ENCODE measurements around the gene CDON.
"Not testable (repeated sequence)": the region's sequence is repeated elsewhere in the genome, so short reads cannot be mapped to it uniquely, and the experiment has no call there.

The CDON gene

DNA sequence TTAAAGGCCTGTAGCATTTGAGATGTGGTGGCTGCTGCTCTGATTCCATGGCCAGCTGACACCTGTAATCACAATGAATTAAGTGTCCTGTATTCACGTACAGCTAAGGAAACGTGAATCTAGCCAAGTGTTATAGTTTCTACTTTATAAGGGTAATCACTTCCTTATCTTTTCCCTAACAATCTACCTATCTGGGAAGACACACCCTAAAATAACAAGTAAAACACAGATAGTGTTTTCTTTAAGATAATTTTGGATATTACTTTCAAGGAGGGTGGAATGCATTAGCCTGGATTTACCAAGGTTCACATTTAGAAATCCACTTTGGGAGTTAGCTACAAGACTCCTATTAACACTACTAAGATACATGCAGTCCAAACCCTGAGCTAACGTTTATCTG is 11.5 kb downstream of the CDON start:
- DNase-seq (ENCODE audit: extremely low read depth in 1 of 2, low read depth in 1 of 2) = no peak

GRCh38 chr11:126049159-126049558 is 13.5 kb downstream of the CDON start:
- DNase-seq (ENCODE audit: extremely low read depth in 1 of 2, low read depth in 1 of 2) = no peak

DNA sequence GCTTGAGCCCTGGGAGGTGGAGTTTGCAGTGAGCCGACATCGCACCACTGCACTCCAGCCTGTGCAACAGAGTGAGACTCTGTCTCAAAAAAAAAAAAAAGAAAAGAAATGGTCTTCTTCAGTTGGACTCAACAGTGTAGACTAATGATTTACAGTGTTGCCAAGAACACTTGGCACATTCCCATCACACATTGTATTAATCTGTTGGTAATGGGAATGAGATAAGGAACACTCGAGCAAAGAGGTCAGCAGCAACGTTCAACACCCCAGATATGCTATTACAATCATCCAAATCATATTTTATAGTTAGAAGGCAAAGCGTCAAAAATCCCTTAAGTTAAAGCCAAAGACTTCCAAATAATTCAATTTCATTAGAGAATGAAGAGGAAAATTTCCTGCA is 14.5 kb downstream of the CDON start:
- no peak for DNase-seq (ENCODE audit: extremely low read depth in 1 of 2, low read depth in 1 of 2)

- DNase-seq (ENCODE audit: extremely low read depth in 1 of 2, low read depth in 1 of 2) = no peak
These were observed 16.0 kb downstream of the CDON start for GRCh38 chr11:126046570-126047195.

- DNase-seq (ENCODE audit: extremely low read depth in 1 of 2, low read depth in 1 of 2) = no peak
These were observed 23.0 kb downstream of the CDON start for GRCh38 chr11:126039485-126040271.

- DNase-seq (ENCODE audit: extremely low read depth in 1 of 2, low read depth in 1 of 2) = no peak
These were observed 26.9 kb downstream of the CDON start for GRCh38 chr11:126035718-126036117.

GRCh38 chr11:126034933-126035425 is 27.7 kb downstream of the CDON start:
- DNase-seq (ENCODE audit: extremely low read depth in 1 of 2, low read depth in 1 of 2) = no peak

- no peak for DNase-seq (ENCODE audit: extremely low read depth in 1 of 2, low read depth in 1 of 2)
These were observed 28.4 kb downstream of the CDON start for GRCh38 chr11:126034039-126034932.

DNA sequence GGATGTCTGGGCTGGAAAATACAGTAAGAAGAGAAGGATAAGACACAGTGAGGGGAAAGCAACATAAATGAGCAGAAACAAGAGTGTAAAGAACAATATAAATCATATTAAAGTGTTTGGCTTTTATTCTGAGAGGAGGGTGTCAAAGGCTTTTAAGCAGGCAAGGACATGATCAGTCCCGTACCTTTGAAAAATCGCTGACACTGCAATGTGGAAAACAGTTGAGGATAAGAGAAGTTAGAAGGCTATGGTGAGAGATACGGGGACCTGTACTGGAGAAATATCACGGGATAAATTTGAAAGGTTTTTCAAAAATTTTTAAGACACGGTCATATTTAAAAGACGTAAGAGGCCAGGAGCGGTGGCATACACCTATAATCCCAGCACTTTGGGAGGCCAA is 30.3 kb downstream of the CDON start:
- DNase-seq (ENCODE audit: extremely low read depth in 1 of 2, low read depth in 1 of 2) = no peak

DNA sequence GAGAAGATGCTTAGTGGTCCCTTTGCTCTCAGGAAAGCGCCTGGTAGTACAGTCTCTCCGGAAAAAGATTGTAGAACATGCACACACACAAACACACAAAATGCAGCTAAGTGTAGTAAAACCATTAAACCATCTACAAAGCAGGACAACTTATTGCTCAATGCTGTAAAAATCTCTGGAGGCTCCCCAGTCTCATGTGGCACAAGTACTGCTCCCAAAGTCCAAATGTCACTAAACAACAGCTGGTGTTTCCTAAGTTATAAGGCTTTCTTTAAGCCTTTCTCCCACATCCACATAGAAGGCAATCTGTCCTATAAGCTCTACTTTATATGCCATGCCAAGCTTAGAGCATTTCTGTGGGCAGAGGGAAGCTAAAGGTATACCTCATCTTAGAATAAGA is 32.9 kb downstream of the CDON start:
- no peak for DNase-seq (ENCODE audit: extremely low read depth in 1 of 2, low read depth in 1 of 2)

GRCh38 chr11:126029237-126029636 is 33.4 kb downstream of the CDON start:
- DNase-seq (ENCODE audit: extremely low read depth in 1 of 2, low read depth in 1 of 2) = no peak

GRCh38 chr11:126028534-126028933 is 34.1 kb downstream of the CDON start:
- DNase-seq (ENCODE audit: extremely low read depth in 1 of 2, low read depth in 1 of 2) = not testable (repeated sequence)

DNA sequence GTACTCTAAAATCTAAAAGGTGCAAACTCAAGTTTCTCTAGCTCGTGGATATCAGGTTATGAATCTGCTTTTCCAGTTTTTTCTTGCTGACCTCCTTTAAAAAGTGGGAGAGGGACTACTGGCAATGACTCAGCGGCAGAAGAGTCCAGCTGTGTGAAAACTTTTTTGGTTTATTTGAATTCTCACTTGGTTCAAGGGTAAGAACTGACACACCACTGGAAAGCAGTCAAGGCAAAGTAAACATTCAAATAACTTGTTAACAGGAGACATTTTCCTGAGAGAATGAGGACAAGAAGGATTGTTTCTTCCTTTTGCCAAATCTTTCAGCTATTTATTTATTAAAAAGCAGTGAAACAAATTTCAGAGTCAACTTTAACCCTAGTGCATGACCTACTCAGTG is 36.1 kb downstream of the CDON start:
- DNase-seq (ENCODE audit: extremely low read depth in 1 of 2, low read depth in 1 of 2) = no peak

- DNase-seq (ENCODE audit: extremely low read depth in 1 of 2, low read depth in 1 of 2) = no peak
These were observed 36.8 kb downstream of the CDON start for GRCh38 chr11:126025822-126026221.

DNA sequence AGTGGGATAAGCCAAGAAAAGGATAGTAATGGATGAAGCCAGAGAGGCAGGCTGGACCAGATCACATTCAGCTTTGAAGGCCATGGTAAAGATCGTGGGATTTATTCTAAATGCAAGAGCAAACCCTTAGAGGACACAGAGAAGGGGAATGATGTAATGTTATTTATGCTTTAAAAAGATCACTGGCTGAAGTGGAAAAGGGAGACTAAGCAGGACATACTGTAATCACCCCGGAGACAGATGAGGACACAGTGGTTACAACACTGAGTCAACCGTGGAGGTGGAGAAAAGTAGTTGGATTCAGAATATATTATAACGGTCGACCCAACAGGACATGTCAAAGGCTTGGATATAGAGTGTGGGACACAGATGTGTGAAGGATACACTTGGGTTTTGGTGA is 38.5 kb downstream of the CDON start:
- no peak for DNase-seq (ENCODE audit: extremely low read depth in 1 of 2, low read depth in 1 of 2)

DNA sequence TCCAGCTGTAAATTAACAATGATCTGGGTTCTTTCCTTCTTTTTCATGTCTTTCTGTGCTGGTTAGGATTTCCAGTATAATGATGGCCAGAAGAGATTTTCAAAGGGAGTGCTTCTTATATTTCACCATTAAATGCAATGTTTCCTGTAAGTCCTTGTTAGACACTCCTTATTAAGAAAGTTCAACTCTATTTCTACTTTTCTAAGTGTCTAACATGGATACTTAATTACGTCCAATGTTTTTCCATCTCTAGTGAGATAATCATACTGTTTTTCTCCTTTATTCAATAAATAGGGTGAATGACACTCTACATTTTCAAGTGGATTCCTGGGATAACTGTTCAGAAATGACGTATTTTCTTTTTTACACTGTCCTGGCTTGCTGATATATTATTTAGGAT is 49.8 kb downstream of the CDON start:
- DNase-seq (ENCODE audit: extremely low read depth in 1 of 2, low read depth in 1 of 2) = no peak

DNA sequence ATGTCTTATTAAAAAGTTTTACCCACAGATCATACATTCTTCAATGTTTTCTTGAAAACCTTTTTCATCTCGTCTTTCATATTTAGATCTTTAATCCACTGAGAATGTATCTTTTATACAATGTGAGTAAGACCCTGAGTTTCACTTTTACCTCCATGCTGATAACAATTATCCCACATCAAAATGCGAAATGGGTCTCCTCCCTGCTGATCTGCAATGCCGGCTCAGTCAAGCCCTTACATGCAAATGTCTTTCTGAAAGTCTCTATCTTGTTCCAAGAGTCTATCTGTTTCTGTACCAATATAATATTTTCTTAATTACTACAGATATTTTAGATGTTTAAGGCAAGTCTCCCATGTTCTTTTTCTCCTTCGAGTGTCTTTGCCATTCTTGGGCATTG is 50.9 kb downstream of the CDON start:
- no peak for DNase-seq (ENCODE audit: extremely low read depth in 1 of 2, low read depth in 1 of 2)

- DNase-seq (ENCODE audit: extremely low read depth in 1 of 2, low read depth in 1 of 2) = no peak
These were observed 51.4 kb downstream of the CDON start for GRCh38 chr11:126011265-126011664.

GRCh38 chr11:126008956-126009355 is 53.7 kb downstream of the CDON start:
- DNase-seq (ENCODE audit: extremely low read depth in 1 of 2, low read depth in 1 of 2) = no peak

DNA sequence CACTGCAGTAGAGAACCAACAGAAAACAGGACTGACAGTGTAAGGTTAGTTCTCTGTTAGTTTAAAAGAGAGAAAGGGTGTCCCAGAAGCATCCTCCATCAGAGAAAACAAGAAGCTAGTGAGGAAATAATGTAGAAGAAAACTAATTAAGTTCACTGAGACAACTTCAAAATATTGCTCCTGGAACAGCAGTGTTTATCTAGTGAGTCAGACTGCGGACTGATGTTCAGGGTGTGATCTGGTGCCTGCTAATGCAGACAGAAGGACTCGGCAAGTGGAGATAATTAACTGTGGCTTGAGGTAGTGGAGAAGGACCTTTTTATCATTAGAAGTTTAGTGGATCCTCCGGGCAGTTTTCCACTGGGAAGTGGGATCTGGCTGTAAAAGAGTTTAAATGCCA is 55.4 kb downstream of the CDON start:
- no peak for DNase-seq (ENCODE audit: extremely low read depth in 1 of 2, low read depth in 1 of 2)

- no peak for DNase-seq (ENCODE audit: extremely low read depth in 1 of 2, low read depth in 1 of 2)
These were observed 56.6 kb downstream of the CDON start for GRCh38 chr11:126006068-126006467.

All from stimulated activated CD8-positive, alpha-beta memory T cell treated with anti-CD3 and anti-CD28 coated beads, Interleukin-7, amount 100 ng/mL, for 48 hours (primary cell).